ENCODE data around the gene RHD. TPM values are rescaled to one million over a fixed set of nuclear protein-coding genes. Genes with fewer than 3 reads are reported as not detected.

RHD gene
- total RNA-seq, 1 experiment from 2014 or later = not detected

DNA sequence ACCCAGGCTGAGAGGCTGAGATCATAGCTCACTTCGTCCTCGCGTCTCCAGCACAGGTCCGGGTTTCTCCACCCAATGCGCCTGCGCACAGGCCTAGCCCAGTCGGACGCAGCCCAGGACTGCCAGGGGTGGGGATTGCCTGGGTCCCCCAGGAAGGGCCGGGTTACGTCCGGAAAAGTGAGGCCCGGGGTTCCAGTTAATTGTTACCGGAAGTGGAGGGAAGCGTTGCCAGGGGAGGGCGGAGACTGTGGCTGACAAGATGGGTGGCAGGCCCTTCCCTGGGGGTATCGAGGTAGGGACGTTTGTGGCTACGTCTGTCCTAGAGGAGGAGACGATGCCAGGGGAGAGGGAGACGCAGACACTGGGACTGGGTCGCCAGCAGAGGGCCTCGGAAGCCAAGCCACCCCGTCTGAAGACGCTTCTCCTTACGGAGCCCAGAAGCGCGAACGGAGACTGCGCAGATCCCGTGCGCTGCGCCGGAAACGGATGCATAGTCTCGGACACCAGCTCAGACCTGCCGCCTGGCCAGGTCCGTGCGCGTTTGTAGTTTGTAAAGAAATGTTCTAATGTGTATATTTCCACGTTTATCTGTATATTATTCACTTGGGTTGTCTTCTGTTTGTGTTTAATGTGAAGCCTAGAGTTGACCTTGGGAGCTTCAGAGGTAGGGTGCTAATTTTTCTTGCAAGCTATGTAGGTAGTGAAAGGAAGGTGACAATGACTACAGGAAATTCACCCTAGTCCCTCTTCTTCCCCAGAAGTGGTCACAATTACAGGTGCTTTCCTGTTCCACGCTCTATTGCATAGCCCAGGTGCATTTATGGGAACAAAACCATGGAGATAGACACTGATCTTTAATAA is 32.4 kb upstream of the RHD start (continued):
- TF ChIP-seq, protein P1, sequence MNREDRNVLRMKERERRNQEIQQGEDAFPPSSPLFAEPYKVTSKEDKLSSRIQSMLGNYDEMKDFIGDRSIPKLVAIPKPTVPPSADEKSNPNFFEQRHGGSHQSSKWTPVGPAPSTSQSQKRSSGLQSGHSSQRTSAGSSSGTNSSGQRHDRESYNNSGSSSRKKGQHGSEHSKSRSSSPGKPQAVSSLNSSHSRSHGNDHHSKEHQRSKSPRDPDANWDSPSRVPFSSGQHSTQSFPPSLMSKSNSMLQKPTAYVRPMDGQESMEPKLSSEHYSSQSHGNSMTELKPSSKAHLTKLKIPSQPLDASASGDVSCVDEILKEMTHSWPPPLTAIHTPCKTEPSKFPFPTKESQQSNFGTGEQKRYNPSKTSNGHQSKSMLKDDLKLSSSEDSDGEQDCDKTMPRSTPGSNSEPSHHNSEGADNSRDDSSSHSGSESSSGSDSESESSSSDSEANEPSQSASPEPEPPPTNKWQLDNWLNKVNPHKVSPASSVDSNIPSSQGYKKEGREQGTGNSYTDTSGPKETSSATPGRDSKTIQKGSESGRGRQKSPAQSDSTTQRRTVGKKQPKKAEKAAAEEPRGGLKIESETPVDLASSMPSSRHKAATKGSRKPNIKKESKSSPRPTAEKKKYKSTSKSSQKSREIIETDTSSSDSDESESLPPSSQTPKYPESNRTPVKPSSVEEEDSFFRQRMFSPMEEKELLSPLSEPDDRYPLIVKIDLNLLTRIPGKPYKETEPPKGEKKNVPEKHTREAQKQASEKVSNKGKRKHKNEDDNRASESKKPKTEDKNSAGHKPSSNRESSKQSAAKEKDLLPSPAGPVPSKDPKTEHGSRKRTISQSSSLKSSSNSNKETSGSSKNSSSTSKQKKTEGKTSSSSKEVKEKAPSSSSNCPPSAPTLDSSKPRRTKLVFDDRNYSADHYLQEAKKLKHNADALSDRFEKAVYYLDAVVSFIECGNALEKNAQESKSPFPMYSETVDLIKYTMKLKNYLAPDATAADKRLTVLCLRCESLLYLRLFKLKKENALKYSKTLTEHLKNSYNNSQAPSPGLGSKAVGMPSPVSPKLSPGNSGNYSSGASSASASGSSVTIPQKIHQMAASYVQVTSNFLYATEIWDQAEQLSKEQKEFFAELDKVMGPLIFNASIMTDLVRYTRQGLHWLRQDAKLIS (CRISPR knock-in tag; IDR thresholded peaks at IDR 0.05; ENCODE audit: borderline replicate concordance) = 0 out of 2 replicates have a peak, but pooled peaks have one; percentile 39
- 0 out of 2 replicates have a peak, but pooled peaks have one; percentile 56 for TF ChIP-seq ZNF416 (CRISPR knock-in tag; IDR thresholded peaks at IDR 0.05)
- TF ChIP-seq, protein P2, sequence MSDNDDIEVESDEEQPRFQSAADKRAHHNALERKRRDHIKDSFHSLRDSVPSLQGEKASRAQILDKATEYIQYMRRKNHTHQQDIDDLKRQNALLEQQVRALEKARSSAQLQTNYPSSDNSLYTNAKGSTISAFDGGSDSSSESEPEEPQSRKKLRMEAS (CRISPR knock-in tag; IDR thresholded peaks at IDR 0.05) = peak; percentile 41; the same call in 1 of the 2 replicates
- TF ChIP-seq, protein P3, sequence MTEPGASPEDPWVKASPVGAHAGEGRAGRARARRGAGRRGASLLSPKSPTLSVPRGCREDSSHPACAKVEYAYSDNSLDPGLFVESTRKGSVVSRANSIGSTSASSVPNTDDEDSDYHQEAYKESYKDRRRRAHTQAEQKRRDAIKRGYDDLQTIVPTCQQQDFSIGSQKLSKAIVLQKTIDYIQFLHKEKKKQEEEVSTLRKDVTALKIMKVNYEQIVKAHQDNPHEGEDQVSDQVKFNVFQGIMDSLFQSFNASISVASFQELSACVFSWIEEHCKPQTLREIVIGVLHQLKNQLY (CRISPR knock-in tag; IDR thresholded peaks at IDR 0.05) = no peak
- TF ChIP-seq ZNF263 (CRISPR knock-in tag; IDR thresholded peaks at IDR 0.05; ENCODE audit: low read depth) = no peak
- TF ChIP-seq, protein P4, sequence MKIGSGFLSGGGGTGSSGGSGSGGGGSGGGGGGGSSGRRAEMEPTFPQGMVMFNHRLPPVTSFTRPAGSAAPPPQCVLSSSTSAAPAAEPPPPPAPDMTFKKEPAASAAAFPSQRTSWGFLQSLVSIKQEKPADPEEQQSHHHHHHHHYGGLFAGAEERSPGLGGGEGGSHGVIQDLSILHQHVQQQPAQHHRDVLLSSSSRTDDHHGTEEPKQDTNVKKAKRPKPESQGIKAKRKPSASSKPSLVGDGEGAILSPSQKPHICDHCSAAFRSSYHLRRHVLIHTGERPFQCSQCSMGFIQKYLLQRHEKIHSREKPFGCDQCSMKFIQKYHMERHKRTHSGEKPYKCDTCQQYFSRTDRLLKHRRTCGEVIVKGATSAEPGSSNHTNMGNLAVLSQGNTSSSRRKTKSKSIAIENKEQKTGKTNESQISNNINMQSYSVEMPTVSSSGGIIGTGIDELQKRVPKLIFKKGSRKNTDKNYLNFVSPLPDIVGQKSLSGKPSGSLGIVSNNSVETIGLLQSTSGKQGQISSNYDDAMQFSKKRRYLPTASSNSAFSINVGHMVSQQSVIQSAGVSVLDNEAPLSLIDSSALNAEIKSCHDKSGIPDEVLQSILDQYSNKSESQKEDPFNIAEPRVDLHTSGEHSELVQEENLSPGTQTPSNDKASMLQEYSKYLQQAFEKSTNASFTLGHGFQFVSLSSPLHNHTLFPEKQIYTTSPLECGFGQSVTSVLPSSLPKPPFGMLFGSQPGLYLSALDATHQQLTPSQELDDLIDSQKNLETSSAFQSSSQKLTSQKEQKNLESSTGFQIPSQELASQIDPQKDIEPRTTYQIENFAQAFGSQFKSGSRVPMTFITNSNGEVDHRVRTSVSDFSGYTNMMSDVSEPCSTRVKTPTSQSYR (CRISPR knock-in tag; IDR thresholded peaks at IDR 0.05) = peak; percentile 43; the same call in 1 of the 2 replicates
- 0 out of 2 replicates have a peak, but pooled peaks have one; percentile 64 for TF ChIP-seq CREB1 (CRISPR knock-in tag; IDR thresholded peaks at IDR 0.05)
- TF ChIP-seq, protein P5, sequence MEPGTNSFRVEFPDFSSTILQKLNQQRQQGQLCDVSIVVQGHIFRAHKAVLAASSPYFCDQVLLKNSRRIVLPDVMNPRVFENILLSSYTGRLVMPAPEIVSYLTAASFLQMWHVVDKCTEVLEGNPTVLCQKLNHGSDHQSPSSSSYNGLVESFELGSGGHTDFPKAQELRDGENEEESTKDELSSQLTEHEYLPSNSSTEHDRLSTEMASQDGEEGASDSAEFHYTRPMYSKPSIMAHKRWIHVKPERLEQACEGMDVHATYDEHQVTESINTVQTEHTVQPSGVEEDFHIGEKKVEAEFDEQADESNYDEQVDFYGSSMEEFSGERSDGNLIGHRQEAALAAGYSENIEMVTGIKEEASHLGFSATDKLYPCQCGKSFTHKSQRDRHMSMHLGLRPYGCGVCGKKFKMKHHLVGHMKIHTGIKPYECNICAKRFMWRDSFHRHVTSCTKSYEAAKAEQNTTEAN (CRISPR knock-in tag; IDR thresholded peaks at IDR 0.05) = peak; percentile 38; the same call in 1 of the 2 replicates
- peak; percentile 2; the same call in 1 of the 2 replicates for TF ChIP-seq GABPB1 (CRISPR knock-in tag; IDR thresholded peaks at IDR 0.05)
- TF ChIP-seq, protein P6, sequence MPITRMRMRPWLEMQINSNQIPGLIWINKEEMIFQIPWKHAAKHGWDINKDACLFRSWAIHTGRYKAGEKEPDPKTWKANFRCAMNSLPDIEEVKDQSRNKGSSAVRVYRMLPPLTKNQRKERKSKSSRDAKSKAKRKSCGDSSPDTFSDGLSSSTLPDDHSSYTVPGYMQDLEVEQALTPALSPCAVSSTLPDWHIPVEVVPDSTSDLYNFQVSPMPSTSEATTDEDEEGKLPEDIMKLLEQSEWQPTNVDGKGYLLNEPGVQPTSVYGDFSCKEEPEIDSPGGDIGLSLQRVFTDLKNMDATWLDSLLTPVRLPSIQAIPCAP (CRISPR knock-in tag; IDR thresholded peaks at IDR 0.05) = peak; percentile 11; the same call in 1 of the 2 replicates
- no peak for TF ChIP-seq FOXJ3 (CRISPR knock-in tag; IDR thresholded peaks at IDR 0.05; ENCODE audit: borderline replicate concordance)
- peak; percentile 84 for TF ChIP-seq ETV6 (CRISPR knock-in tag; IDR thresholded peaks at IDR 0.05)
- TF ChIP-seq FOXK1 (CRISPR knock-in tag; IDR thresholded peaks at IDR 0.05) = peak; percentile 66; the same call in 1 of the 2 replicates
- TF ChIP-seq, protein P7, sequence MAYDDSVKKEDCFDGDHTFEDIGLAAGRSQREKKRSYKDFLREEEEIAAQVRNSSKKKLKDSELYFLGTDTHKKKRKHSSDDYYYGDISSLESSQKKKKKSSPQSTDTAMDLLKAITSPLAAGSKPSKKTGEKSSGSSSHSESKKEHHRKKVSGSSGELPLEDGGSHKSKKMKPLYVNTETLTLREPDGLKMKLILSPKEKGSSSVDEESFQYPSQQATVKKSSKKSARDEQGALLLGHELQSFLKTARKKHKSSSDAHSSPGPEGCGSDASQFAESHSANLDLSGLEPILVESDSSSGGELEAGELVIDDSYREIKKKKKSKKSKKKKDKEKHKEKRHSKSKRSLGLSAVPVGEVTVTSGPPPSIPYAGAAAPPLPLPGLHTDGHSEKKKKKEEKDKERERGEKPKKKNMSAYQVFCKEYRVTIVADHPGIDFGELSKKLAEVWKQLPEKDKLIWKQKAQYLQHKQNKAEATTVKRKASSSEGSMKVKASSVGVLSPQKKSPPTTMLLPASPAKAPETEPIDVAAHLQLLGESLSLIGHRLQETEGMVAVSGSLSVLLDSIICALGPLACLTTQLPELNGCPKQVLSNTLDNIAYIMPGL (CRISPR knock-in tag; IDR thresholded peaks at IDR 0.05) = no peak
- TF ChIP-seq, protein P8, sequence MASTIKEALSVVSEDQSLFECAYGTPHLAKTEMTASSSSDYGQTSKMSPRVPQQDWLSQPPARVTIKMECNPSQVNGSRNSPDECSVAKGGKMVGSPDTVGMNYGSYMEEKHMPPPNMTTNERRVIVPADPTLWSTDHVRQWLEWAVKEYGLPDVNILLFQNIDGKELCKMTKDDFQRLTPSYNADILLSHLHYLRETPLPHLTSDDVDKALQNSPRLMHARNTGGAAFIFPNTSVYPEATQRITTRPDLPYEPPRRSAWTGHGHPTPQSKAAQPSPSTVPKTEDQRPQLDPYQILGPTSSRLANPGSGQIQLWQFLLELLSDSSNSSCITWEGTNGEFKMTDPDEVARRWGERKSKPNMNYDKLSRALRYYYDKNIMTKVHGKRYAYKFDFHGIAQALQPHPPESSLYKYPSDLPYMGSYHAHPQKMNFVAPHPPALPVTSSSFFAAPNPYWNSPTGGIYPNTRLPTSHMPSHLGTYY (CRISPR knock-in tag; IDR thresholded peaks at IDR 0.05) = 0 out of 2 replicates have a peak, but pooled peaks have one; percentile 16
- no peak for TF ChIP-seq ZNF232 (CRISPR knock-in tag; IDR thresholded peaks at IDR 0.05)
- TF ChIP-seq NFYB (CRISPR knock-in tag; conservative IDR thresholded peaks at IDR 0.05; ENCODE audit: low read depth) = no peak
- TF ChIP-seq NFE2L1 (CRISPR knock-in tag; IDR thresholded peaks at IDR 0.05) = peak; percentile 71
- 0 out of 2 replicates have a peak, but pooled peaks have one; percentile 21 for TF ChIP-seq ZNF671 (CRISPR knock-in tag; IDR thresholded peaks at IDR 0.05)
- TF ChIP-seq PRRX2 (CRISPR knock-in tag; IDR thresholded peaks at IDR 0.05) = peak; percentile 60; the same call in 1 of the 2 replicates

Data from WTC11 (cell line).